PC-3 (cell line): ENCODE data around the gene NRL. TPM values are rescaled to one million over a fixed set of nuclear protein-coding genes. Genes with fewer than 3 reads are reported as not detected.
"Not testable (repeated sequence)": the region's sequence is repeated elsewhere in the genome, so short reads cannot be mapped to it uniquely, and the experiment has no call there.

Source experiments
- ATAC-seq: fragments of 200-7000 bp; cut with Tn5 transposase; 2 replicates; pipeline ENCODE4 v1.9.1; 2020; ENCODE audit warnings: mild to moderate bottlenecking, moderate library complexity
- BruUV-seq: library from RNA; stranded (reverse); fragments of 400-500 nt; replicated peaks from 2 replicates; lab custom pipeline; 2021; lab: Mats Ljungman, UMichigan
- CTCF ChIA-PET: fragments of 300-600 bp; sonication (Branson Sonifier 250); formaldehyde crosslinking; loops from one replicate; lab custom pipeline; 2022; ENCODE audit warnings: antibody characterized with exemption; lab: Charles Lee
- POLR2A ChIA-PET: fragments of 300-600 bp; sonication (Branson Sonifier 250); formaldehyde crosslinking; loops from one replicate; lab custom pipeline; 2022; ENCODE audit warnings: antibody characterized with exemption; ENCODE audit not compliant: unreplicated experiment; lab: Charles Lee
- DNase-seq: peaks from one replicate; pipeline ENCODE4 v3.0.0-alpha.2; 2015
- H2AFZ ChIP-seq: fragments of 300-600 bp; sonication (generic); 2 replicates; pipeline ENCODE4 v1.6.0; 2016; ENCODE audit warnings: antibody characterized with exemption, low read length
- H3F3A ChIP-seq: fragments of 300-600 bp; sonication (generic); one replicate; pipeline ENCODE4 v1.6.0; 2017; ENCODE audit warnings: antibody characterized with exemption, low read length, control low read depth, mild to moderate bottlenecking; ENCODE audit not compliant: unreplicated experiment
- H3K27ac ChIP-seq: fragments of 300-600 bp; sonication (generic); 2 replicates; pipeline ENCODE4 v1.5.1; 2016; ENCODE audit warnings: mild to moderate bottlenecking, low read length
- H3K27me3 ChIP-seq: fragments of 300-600 bp; sonication (generic); 2 replicates; pipeline ENCODE4 v1.6.1; 2016; ENCODE audit warnings: low read length, mixed read lengths
- H3K36me3 ChIP-seq: fragments of 300-600 bp; sonication (generic); 2 replicates; pipeline ENCODE4 v1.6.1; 2016; ENCODE audit warnings: low read depth, mixed run types, low read length, mixed read lengths
- H3K4me1 ChIP-seq: fragments of 300-600 bp; sonication (generic); 2 replicates; pipeline ENCODE4 v1.5.1; 2016; ENCODE audit warnings: low read length; ENCODE audit not compliant: insufficient read depth
- H3K4me2 ChIP-seq: fragments of 300-600 bp; sonication (generic); 2 replicates; pipeline ENCODE4 v1.6.0; 2016; ENCODE audit warnings: low read length
- H3K4me3 ChIP-seq: fragments of 300-600 bp; sonication (generic); 2 replicates; pipeline ENCODE4 v1.5.1; 2016; ENCODE audit warnings: mild to moderate bottlenecking, low read length, mixed read lengths
- H3K79me2 ChIP-seq: fragments of 300-600 bp; sonication (generic); 2 replicates; pipeline ENCODE4 v1.6.1; 2017; ENCODE audit warnings: low read length, mixed read lengths
- H3K9ac ChIP-seq: fragments of 300-600 bp; sonication (generic); 2 replicates; pipeline ENCODE4 v1.6.0; 2016; ENCODE audit warnings: mild to moderate bottlenecking, low read length
- H3K9me2 ChIP-seq: fragments of 300-600 bp; sonication (generic); replicated peaks from 2 replicates; pipeline ENCODE4 v1.6.1; 2016; ENCODE audit warnings: mixed run types, low read length, mixed read lengths
- H3K9me3 ChIP-seq: fragments of 300-600 bp; sonication (generic); 2 replicates; pipeline ENCODE4 v1.6.1; 2016; ENCODE audit warnings: low read length, mixed read lengths
- H4K20me1 ChIP-seq: fragments of 300-600 bp; sonication (generic); 2 replicates; pipeline ENCODE4 v1.6.1; 2016; ENCODE audit warnings: low read length, mixed read lengths
- CTCF ChIP-seq: fragments of 300-600 bp; sonication (generic); conservative IDR thresholded peaks from 2 replicates; pipeline ENCODE4 v1.5.1; 2017; ENCODE audit warnings: antibody characterized with exemption, low read depth, mild to moderate bottlenecking, low read length
- EZH2 ChIP-seq: fragments of 300-600 bp; sonication (generic); IDR thresholded peaks from one replicate; pipeline ENCODE4 v1.6.1; 2017; ENCODE audit warnings: antibody characterized with exemption, mild to moderate bottlenecking, low read length; ENCODE audit not compliant: unreplicated experiment
- EZH2phosphoT487 ChIP-seq: fragments of 300-600 bp; sonication (generic); IDR thresholded peaks from 2 replicates; pipeline ENCODE4 v1.6.1; 2018; ENCODE audit warnings: mild to moderate bottlenecking, antibody characterized with exemption, low read length, borderline replicate concordance
- intact Hi-C: fragments of 100-400 bp; cut with micrococcal nuclease; formaldehyde crosslinking; loops from 2 replicates; pipeline ENCODE4 v1.9.0; 2023
- total RNA-seq: library from RNA; depleted of rRNA; stranded (reverse); fragments of >200 nt; gene quantifications from 2 replicates; pipeline ENCODE4 v1.2.3, GENCODE V29; 2014

Gene NRL
- total RNA-seq, 1 experiment from 2014 or later, result 1.5 TPM

DNA sequence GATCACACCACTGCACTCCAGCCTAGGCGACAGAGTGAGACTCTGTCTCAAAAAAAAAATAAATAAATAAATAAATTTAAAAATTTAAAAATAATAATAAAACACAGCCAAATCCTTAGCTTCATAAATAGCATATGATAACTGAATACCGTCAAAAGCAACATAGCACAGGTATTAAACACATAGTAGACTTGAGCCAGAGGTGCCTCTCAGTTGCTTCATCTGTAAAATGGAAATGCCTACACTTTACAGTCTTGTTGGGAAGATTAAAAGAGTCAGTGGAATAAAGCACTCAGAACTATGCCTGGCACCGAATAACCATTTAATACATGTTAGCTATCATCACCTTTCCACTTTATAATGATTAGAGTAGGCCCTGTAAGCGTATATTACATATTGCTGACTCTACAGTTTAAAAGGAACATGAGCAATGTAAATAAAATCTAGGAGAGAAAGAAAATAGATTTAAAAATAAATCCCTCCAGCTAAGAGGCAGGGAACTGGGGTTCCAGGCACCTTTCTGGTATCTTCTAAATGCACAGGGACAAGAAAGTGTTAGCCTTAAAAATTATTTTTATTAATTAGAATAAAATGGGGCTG, 8.0 kb downstream of the NRL start:
- Histone ChIP-seq H3K79me2 (no peaks in the 10 kb centered on the region), H3K9ac (no peak overlapping the region), H3K9me2 (no peaks in the 10 kb centered on the region), H3K4me3 (no peak overlapping the region), H2AFZ (no peak overlapping the region), H3K36me3 (no peaks in the 10 kb centered on the region), H3K4me2 (no peak overlapping the region), H4K20me1 (no peaks in the 10 kb centered on the region), H3K27me3 (no peaks in the 10 kb centered on the region), H3K27ac (no peak overlapping the region), H3K4me1 (peaks cover 7% of the 10 kb centered on the region; the same call in 1 of the 2 replicates), H3K9me3 (no peaks in the 10 kb centered on the region), H3F3A (no peaks in the 10 kb centered on the region)
- ATAC-seq (no peak), DNase-seq (no peak)
- TF ChIP-seq EZH2, result no peak
- TF ChIP-seq EZH2phosphoT487, result no peak
- TF ChIP-seq CTCF, result no peak
- ChIA-PET CTCF (no interaction called here), POLR2A (no interaction called here)
- intact Hi-C loops, result loop anchor here (5.0 kb wide), 1 partner anchor 94 kb away; no protein-coding TSS in a partner anchor
- BruUV-seq, result no TSS peak

DNA sequence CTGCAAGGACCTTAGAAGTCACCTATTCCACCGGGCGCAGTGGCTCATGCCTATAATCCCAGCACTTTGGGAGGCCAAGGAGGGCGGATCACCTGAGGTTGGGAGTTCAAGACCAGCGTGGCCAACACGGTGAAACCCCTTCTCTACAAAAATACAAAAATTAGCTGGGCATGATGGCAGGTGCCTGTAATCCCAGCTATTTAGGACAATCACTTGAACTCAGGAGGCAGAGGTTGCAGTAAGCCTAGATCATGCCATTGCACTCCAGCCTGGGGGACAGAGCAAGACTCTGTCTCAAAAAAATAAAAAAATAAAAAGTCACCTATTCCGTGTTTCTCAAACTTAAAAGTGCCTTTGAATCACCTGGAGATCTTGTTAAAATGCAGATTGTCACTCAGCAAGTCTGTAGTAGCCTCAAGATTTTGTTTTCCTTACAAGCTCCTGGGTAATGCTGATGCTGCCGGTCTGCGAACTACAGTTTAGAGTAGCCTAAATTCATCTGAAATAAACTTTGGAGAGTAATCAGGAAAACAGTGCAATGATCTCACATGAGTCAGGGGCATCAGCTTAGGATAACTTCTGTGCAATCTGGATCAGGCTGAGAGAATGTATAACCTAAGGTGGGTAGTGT, 9.0 kb downstream of the NRL start:
- H3F3A ChIP-seq, ATAC-seq, H3K79me2 ChIP-seq, H4K20me1 ChIP-seq, H3K4me2 ChIP-seq, H3K4me3 ChIP-seq, H3K9me3 ChIP-seq, CTCF ChIA-PET, H2AFZ ChIP-seq, DNase-seq, BruUV-seq, H3K36me3 ChIP-seq, H3K4me1 ChIP-seq, H3K9me2 ChIP-seq, H3K27ac ChIP-seq, H3K27me3 ChIP-seq, H3K9ac ChIP-seq: not testable (repeated sequence)
- intact Hi-C loops, result loop anchor here (5.0 kb wide), 1 partner anchor 93 kb away; no protein-coding TSS in a partner anchor
- POLR2A ChIA-PET, result interaction anchor here (0.6 kb wide), 1 partner anchor 55 kb away, joined by 3 read pairs; no protein-coding TSS in a partner anchor

- H3K79me2 ChIP-seq, result no peaks in the 10 kb centered on the region
- CTCF ChIA-PET, result no interaction called here
- H2AFZ ChIP-seq, result no peak overlapping the region
- H3K9me3 ChIP-seq, result no peaks in the 10 kb centered on the region
- no peak overlapping the region for H3K27ac ChIP-seq
- BruUV-seq, result TSS peak; percentile 12
- H3K9ac ChIP-seq, result no peak overlapping the region
- no peaks in the 10 kb centered on the region for H3F3A ChIP-seq
- no peaks in the 10 kb centered on the region for H4K20me1 ChIP-seq
- intact Hi-C loops, result no loop called here
- no peaks in the 10 kb centered on the region for H3K27me3 ChIP-seq
- TF ChIP-seq EZH2 (no peak), CTCF (no peak), EZH2phosphoT487 (no peak)
- no peak for DNase-seq
- peaks cover 4% of the 10 kb centered on the region; the same call in 1 of the 2 replicates for H3K4me1 ChIP-seq
- POLR2A ChIA-PET, result no interaction called here
- no peak overlapping the region for H3K4me2 ChIP-seq
- H3K9me2 ChIP-seq, result no peaks in the 10 kb centered on the region
- no peaks in the 10 kb centered on the region for H3K36me3 ChIP-seq
- ATAC-seq, result no peak
- H3K4me3 ChIP-seq, result no peak overlapping the region
Observed at GRCh38 chr14:24103451-24103850, 11.3 kb downstream of the NRL start.
